SK-N-MC (cell line): ENCODE measurements around the gene SMAD3.

Source experiments
- EZH2 ChIP-seq: fragments of 200-600 bp; sonication (generic); IDR thresholded peaks from one replicate; pipeline ENCODE4 v1.6.1; 2017; ENCODE audit warnings: antibody characterized with exemption
- POLR2AphosphoS5 ChIP-seq: IDR thresholded peaks from 2 replicates; pipeline ENCODE4 v1.6.1; 2012; ENCODE audit warnings: mild to moderate bottlenecking, low read depth, low read length, borderline replicate concordance

DNA sequence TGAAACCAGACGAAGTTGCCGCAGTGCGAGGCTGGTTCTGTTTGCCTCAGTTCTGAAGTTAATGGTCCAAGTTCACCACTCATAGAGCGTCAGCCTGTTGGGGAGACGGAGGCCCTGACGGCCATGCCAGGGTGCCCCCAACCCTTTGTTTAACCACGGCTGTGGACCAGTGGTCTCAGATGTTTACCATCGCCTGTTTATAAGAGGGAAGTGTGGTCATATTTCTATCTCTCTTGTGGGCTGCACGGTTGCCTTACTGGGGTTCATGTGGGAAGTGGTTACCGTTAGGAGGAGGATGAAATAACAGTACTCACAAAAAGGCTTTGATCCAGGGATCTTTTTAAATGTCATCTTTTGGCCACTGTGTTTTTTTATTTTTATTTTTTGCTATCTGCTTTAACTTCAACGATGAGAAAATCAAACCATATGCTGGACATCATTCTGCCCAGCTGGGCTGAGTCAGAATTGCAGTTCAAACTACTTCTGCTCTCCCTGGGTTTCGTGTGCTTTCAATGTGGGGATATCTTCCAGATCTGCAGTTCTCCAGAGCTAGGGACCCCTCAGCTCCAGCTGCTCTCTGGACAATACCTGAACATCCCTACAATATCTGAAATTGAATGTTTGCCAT lies 17.8 kb downstream of the SMAD3 start:
- TF ChIP-seq POLR2AphosphoS5 (no peak), EZH2 (no peak)
